Activated naive CD8-positive, alpha-beta T cell treated with anti-CD3 and anti-CD28 coated beads, Interleukin-2, amount 10 ng/mL, durations not matched to agents 7 days and 5 days (primary cell): ENCODE data around the gene ENPEP. TPM values are rescaled to one million over a fixed set of nuclear protein-coding genes. Genes with fewer than 3 reads are reported as not detected.
"Not testable (repeated sequence)": the region's sequence is repeated elsewhere in the genome, so short reads cannot be mapped to it uniquely, and the experiment has no call there.

Source experiments
- ATAC-seq: fragments of 150-1000 bp; cut with Tn5 transposase; one replicate; pipeline ENCODE4 v1.10.0; 2021; ENCODE audit warnings: low read depth, moderate library complexity
- POLR2A ChIA-PET: fragments of 350-600 bp; sonication (Branson Sonifier 250); formaldehyde crosslinking; loops from one replicate; lab custom pipeline; 2021; ENCODE audit warnings: antibody characterized with exemption; lab: Charles Lee
- DNase-seq: peaks from one replicate; pipeline ENCODE4 v3.0.0; 2021
- H3K27ac Mint-ChIP-seq: one replicate; pipeline ENCODE4 v1.8.0; 2022; ENCODE audit warnings: mild to moderate bottlenecking, mixed read lengths
- H3K27me3 Mint-ChIP-seq: one replicate; pipeline ENCODE4 v1.8.0; 2022; ENCODE audit warnings: mild to moderate bottlenecking, moderate library complexity, mixed read lengths
- H3K36me3 Mint-ChIP-seq: one replicate; pipeline ENCODE4 v1.8.0; 2021; ENCODE audit warnings: mild to moderate bottlenecking, mixed read lengths
- H3K4me1 Mint-ChIP-seq: one replicate; pipeline ENCODE4 v1.8.0; 2021; ENCODE audit warnings: mixed read lengths
- H3K4me3 Mint-ChIP-seq: one replicate; pipeline ENCODE4 v1.8.0; 2022; ENCODE audit warnings: mild to moderate bottlenecking, moderate library complexity, mixed read lengths
- H3K9me3 Mint-ChIP-seq: one replicate; pipeline ENCODE4 v1.8.0; 2021; ENCODE audit warnings: mixed read lengths
- total RNA-seq, 2 experiments: library from RNA; stranded (reverse); gene quantifications; one replicate each; pipeline ENCODE4 v1.2.3, GENCODE V29; 2021

The ENPEP gene
- total RNA-seq, 2 experiments from 2014 or later, result 0.58 to 0.68 TPM

- H3K27me3 Mint-ChIP-seq, result peaks cover 8% of the 10 kb centered on the region
- no peaks in the 10 kb centered on the region for H3K36me3 Mint-ChIP-seq
- H3K4me3 Mint-ChIP-seq, result no peak overlapping the region
- H3K27ac Mint-ChIP-seq, result no peak overlapping the region
- DNase-seq, result no peak
- H3K9me3 Mint-ChIP-seq, result no peaks in the 10 kb centered on the region
- POLR2A ChIA-PET, result no interaction called here
- no peak for ATAC-seq
- H3K4me1 Mint-ChIP-seq, result no peaks in the 10 kb centered on the region
These were observed 91.3 kb downstream of the ENPEP start for GRCh38 chr4:110567214-110567613.

- H3K36me3 Mint-ChIP-seq, H3K27me3 Mint-ChIP-seq, POLR2A ChIA-PET, H3K4me1 Mint-ChIP-seq, H3K27ac Mint-ChIP-seq, H3K9me3 Mint-ChIP-seq, DNase-seq, ATAC-seq, H3K4me3 Mint-ChIP-seq: not testable (repeated sequence)
These were observed 100.7 kb downstream of the ENPEP start for GRCh38 chr4:110576696-110577095.

- no peak for ATAC-seq
These were observed 110.3 kb downstream of the ENPEP start for GRCh38 chr4:110586131-110586850.

GRCh38 chr4:110587666-110588285, 111.8 kb downstream of the ENPEP start:
- Mint-ChIP-seq H3K27me3 (peaks cover 4% of the 10 kb centered on the region), H3K9me3 (no peaks in the 10 kb centered on the region), H3K27ac (no peak overlapping the region), H3K36me3 (no peaks in the 10 kb centered on the region), H3K4me3 (no peak overlapping the region), H3K4me1 (no peaks in the 10 kb centered on the region)
- ATAC-seq (no peak), DNase-seq (no peak)
- POLR2A ChIA-PET, result no interaction called here

More at GRCh38 chr4:110586131-110586850, 110.3 kb downstream of the ENPEP start:
- Mint-ChIP-seq H3K4me3 (no peak overlapping the region), H3K9me3 (peaks cover 2% of the 10 kb centered on the region), H3K27me3 (peaks cover 4% of the 10 kb centered on the region), H3K36me3 (no peaks in the 10 kb centered on the region), H3K4me1 (no peaks in the 10 kb centered on the region), H3K27ac (no peak overlapping the region)
- DNase-seq, result no peak
- POLR2A ChIA-PET, result no interaction called here

- no peaks in the 10 kb centered on the region for H3K9me3 Mint-ChIP-seq
- H3K4me1 Mint-ChIP-seq, result no peaks in the 10 kb centered on the region
- POLR2A ChIA-PET, result no interaction called here
- ATAC-seq, result no peak
- DNase-seq, result no peak
- peaks cover 4% of the 10 kb centered on the region for H3K27me3 Mint-ChIP-seq
- H3K27ac Mint-ChIP-seq, result no peak overlapping the region
- no peak overlapping the region for H3K4me3 Mint-ChIP-seq
- H3K36me3 Mint-ChIP-seq, result no peaks in the 10 kb centered on the region
These were observed 113.3 kb downstream of the ENPEP start for GRCh38 chr4:110589297-110589696.

GRCh38 chr4:110595583-110595982, 119.6 kb downstream of the ENPEP start:
- Mint-ChIP-seq H3K9me3 (peaks cover 5% of the 10 kb centered on the region), H3K36me3 (no peaks in the 10 kb centered on the region), H3K4me3 (no peak overlapping the region), H3K4me1 (no peaks in the 10 kb centered on the region), H3K27ac (no peak overlapping the region), H3K27me3 (peaks cover 10% of the 10 kb centered on the region)
- ATAC-seq, result no peak
- DNase-seq, result no peak
- POLR2A ChIA-PET, result no interaction called here

GRCh38 chr4:110596431-110596830, 120.5 kb downstream of the ENPEP start:
- H3K27me3 Mint-ChIP-seq, result peaks cover 14% of the 10 kb centered on the region

GRCh38 chr4:110597582-110597981, 121.6 kb downstream of the ENPEP start:
- no peak overlapping the region for H3K4me3 Mint-ChIP-seq

More at GRCh38 chr4:110596431-110596830, 120.5 kb downstream of the ENPEP start:
- Mint-ChIP-seq H3K27ac (no peak overlapping the region), H3K9me3 (peaks cover 5% of the 10 kb centered on the region), H3K4me1 (no peaks in the 10 kb centered on the region), H3K36me3 (no peaks in the 10 kb centered on the region), H3K4me3 (no peak overlapping the region)
- DNase-seq, result no peak
- POLR2A ChIA-PET, result no interaction called here
- ATAC-seq, result no peak

GRCh38 chr4:110602061-110602460, 126.1 kb downstream of the ENPEP start:
- Mint-ChIP-seq H3K36me3 (no peaks in the 10 kb centered on the region), H3K27me3 (peaks cover 14% of the 10 kb centered on the region), H3K4me1 (no peaks in the 10 kb centered on the region), H3K27ac (no peak overlapping the region), H3K9me3 (no peaks in the 10 kb centered on the region), H3K4me3 (no peak overlapping the region)
- DNase-seq (no peak), ATAC-seq (no peak)
- POLR2A ChIA-PET, result no interaction called here

More at GRCh38 chr4:110597582-110597981, 121.6 kb downstream of the ENPEP start:
- DNase-seq, result no peak
- no peak overlapping the region for H3K27ac Mint-ChIP-seq
- POLR2A ChIA-PET, result no interaction called here
- peaks cover 14% of the 10 kb centered on the region for H3K27me3 Mint-ChIP-seq
- peaks cover 5% of the 10 kb centered on the region for H3K9me3 Mint-ChIP-seq
- ATAC-seq, result no peak
- no peaks in the 10 kb centered on the region for H3K36me3 Mint-ChIP-seq
- H3K4me1 Mint-ChIP-seq, result no peaks in the 10 kb centered on the region

- DNase-seq (no peak), ATAC-seq (no peak)
- Mint-ChIP-seq H3K4me1 (no peaks in the 10 kb centered on the region), H3K4me3 (no peak overlapping the region), H3K9me3 (no peaks in the 10 kb centered on the region), H3K27ac (no peak overlapping the region), H3K27me3 (peaks cover 27% of the 10 kb centered on the region), H3K36me3 (no peaks in the 10 kb centered on the region)
- POLR2A ChIA-PET, result no interaction called here
These were observed 129.1 kb downstream of the ENPEP start for GRCh38 chr4:110605077-110605476.

- ATAC-seq (no peak), DNase-seq (no peak)
- H3K36me3 Mint-ChIP-seq, result no peaks in the 10 kb centered on the region
- POLR2A ChIA-PET, result no interaction called here
- peaks cover 57% of the 10 kb centered on the region for H3K27me3 Mint-ChIP-seq
- H3K4me1 Mint-ChIP-seq, result no peaks in the 10 kb centered on the region
- H3K4me3 Mint-ChIP-seq, result no peak overlapping the region
- H3K9me3 Mint-ChIP-seq, result peaks cover 1% of the 10 kb centered on the region
- no peak overlapping the region for H3K27ac Mint-ChIP-seq
These were observed 133.2 kb downstream of the ENPEP start for GRCh38 chr4:110609044-110609750.

GRCh38 chr4:110610620-110610939, 134.6 kb downstream of the ENPEP start:
- Mint-ChIP-seq H3K36me3 (peaks cover 2% of the 10 kb centered on the region), H3K4me3 (no peak overlapping the region), H3K27ac (no peak overlapping the region), H3K9me3 (peaks cover 1% of the 10 kb centered on the region), H3K27me3 (peaks cover 71% of the 10 kb centered on the region), H3K4me1 (no peaks in the 10 kb centered on the region)
- POLR2A ChIA-PET, result no interaction called here
- DNase-seq (no peak), ATAC-seq (no peak)

- POLR2A ChIA-PET, result no interaction called here
- Mint-ChIP-seq H3K27me3 (peaks cover 77% of the 10 kb centered on the region), H3K36me3 (peaks cover 2% of the 10 kb centered on the region), H3K4me3 (no peak overlapping the region), H3K9me3 (peaks cover 1% of the 10 kb centered on the region), H3K4me1 (no peaks in the 10 kb centered on the region), H3K27ac (no peak overlapping the region)
- no peak for DNase-seq
- no peak for ATAC-seq
These were observed 135.2 kb downstream of the ENPEP start for GRCh38 chr4:110610940-110611831.
